ENCODE measurements around the gene FAM186B.

GRCh38 chr12:49636574-49636973, 31.1 kb upstream of the FAM186B start:
- no peak for TF ChIP-seq POLR2A (IDR thresholded peaks at IDR 0.05)
- no peak for TF ChIP-seq CTCF (IDR thresholded peaks at IDR 0.05)

Data from Peyer's patch (tissue), 4 donors.